RWPE2 (cell line): Measurements from ENCODE around the gene SOD3.

Source experiments
- ATAC-seq: fragments of 200-7000 bp; cut with Tn5 transposase; 3 replicates; pipeline ENCODE4 v1.9.1; 2021; ENCODE audit warnings: low read depth
- DNase-seq: peaks from one replicate; pipeline ENCODE4 v3.0.0-alpha.2; 2020; ENCODE audit warnings: low spot score
- H3K27ac ChIP-seq: fragments of 450-650 bp; 2 replicates; pipeline ENCODE4 v1.5.1; 2017; ENCODE audit warnings: mild to moderate bottlenecking; ENCODE audit not compliant: poor library complexity, severe bottlenecking
- H3K27me3 ChIP-seq: fragments of 250-450 bp; sonication (Bioruptor Pico); 2 replicates; pipeline ENCODE4 v1.5.1; 2021; ENCODE audit warnings: mild to moderate bottlenecking, moderate library complexity; ENCODE audit not compliant: insufficient read depth, poor library complexity, severe bottlenecking
- H3K36me3 ChIP-seq: fragments of 250-450 bp; sonication (Bioruptor Pico); 2 replicates; pipeline ENCODE4 v1.5.1; 2020; ENCODE audit warnings: low read depth, mild to moderate bottlenecking, moderate library complexity
- H3K4me1 ChIP-seq: fragments of 250-450 bp; sonication (Bioruptor Pico); 2 replicates; pipeline ENCODE4 v1.5.1; 2021; ENCODE audit warnings: mild to moderate bottlenecking, moderate library complexity; ENCODE audit not compliant: insufficient read depth, poor library complexity, severe bottlenecking
- H3K4me3 ChIP-seq: fragments of 250-450 bp; sonication (Bioruptor Pico); 2 replicates; pipeline ENCODE4 v1.5.1; 2021; ENCODE audit warnings: mild to moderate bottlenecking, moderate library complexity; ENCODE audit not compliant: severe bottlenecking
- H3K9me3 ChIP-seq: fragments of 250-450 bp; sonication (Bioruptor Pico); 2 replicates; pipeline ENCODE4 v1.5.1; 2021; ENCODE audit warnings: mild to moderate bottlenecking, moderate library complexity; ENCODE audit not compliant: severe bottlenecking
- TF ChIP-seq, protein P1 (sequence below): fragments of 450-650 bp; IDR thresholded peaks from one replicate; pipeline ENCODE4 v1.5.1; 2017; ENCODE audit warnings: mild to moderate bottlenecking, moderate library complexity; ENCODE audit not compliant: poor library complexity, severe bottlenecking

The SOD3 gene, protein sequence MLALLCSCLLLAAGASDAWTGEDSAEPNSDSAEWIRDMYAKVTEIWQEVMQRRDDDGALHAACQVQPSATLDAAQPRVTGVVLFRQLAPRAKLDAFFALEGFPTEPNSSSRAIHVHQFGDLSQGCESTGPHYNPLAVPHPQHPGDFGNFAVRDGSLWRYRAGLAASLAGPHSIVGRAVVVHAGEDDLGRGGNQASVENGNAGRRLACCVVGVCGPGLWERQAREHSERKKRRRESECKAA

DNA sequence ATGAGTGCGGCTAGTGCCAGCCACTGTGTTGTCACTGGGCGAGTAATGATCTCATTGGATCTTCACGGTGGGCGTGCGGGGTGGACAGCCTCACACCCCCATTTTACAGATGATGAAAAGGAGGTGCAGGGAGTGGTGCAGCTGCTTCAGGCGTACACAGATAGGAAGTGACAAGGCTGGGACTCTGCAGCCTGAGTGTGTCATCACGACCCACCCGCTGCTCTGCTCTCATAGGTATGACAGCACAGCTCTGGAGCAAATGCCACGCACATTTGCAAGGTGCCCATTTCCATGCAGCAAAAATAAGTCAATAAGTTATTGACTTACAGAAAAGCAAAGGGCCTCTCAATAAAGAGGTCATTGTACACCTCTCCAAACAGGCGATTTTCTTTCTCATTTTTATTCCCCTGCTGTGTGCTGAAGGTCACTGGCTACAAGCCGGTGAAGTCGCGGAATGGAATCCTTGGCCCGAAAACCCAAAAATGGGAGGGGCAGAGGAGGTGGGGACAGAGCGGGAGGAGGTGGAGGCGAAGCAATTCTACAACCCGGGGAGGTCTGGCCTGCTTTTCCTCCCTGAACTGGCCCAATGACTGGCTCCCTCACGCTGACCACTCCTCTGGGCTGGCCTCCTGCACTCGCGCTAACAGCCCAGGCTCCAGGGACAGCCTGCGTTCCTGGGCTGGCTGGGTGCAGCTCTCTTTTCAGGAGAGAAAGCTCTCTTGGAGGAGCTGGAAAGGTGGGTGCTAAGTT lies at the start of gene SOD3:
TSS of gene SOD3 (plus strand) at position 658 of the 750 bp plus-strand sequence. CDS start 3,949 bp downstream, outside the sequence.
- H3K27ac ChIP-seq = no peak within 1 kb of the TSS
- H3K4me3 ChIP-seq = no peak within 1 kb of the TSS
- H3K9me3 ChIP-seq = no peaks in the 10 kb centered on the region
- ATAC-seq (peak; percentile 37; the same call in 2 of the 3 replicates), DNase-seq (no peak)
- H3K36me3 ChIP-seq = no peaks in the 10 kb centered on the region
- H3K27me3 ChIP-seq = no peaks in the 10 kb centered on the region
- H3K4me1 ChIP-seq = no peaks in the 10 kb centered on the region
- TF ChIP-seq, protein P1, sequence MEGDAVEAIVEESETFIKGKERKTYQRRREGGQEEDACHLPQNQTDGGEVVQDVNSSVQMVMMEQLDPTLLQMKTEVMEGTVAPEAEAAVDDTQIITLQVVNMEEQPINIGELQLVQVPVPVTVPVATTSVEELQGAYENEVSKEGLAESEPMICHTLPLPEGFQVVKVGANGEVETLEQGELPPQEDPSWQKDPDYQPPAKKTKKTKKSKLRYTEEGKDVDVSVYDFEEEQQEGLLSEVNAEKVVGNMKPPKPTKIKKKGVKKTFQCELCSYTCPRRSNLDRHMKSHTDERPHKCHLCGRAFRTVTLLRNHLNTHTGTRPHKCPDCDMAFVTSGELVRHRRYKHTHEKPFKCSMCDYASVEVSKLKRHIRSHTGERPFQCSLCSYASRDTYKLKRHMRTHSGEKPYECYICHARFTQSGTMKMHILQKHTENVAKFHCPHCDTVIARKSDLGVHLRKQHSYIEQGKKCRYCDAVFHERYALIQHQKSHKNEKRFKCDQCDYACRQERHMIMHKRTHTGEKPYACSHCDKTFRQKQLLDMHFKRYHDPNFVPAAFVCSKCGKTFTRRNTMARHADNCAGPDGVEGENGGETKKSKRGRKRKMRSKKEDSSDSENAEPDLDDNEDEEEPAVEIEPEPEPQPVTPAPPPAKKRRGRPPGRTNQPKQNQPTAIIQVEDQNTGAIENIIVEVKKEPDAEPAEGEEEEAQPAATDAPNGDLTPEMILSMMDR = no peak

DNA sequence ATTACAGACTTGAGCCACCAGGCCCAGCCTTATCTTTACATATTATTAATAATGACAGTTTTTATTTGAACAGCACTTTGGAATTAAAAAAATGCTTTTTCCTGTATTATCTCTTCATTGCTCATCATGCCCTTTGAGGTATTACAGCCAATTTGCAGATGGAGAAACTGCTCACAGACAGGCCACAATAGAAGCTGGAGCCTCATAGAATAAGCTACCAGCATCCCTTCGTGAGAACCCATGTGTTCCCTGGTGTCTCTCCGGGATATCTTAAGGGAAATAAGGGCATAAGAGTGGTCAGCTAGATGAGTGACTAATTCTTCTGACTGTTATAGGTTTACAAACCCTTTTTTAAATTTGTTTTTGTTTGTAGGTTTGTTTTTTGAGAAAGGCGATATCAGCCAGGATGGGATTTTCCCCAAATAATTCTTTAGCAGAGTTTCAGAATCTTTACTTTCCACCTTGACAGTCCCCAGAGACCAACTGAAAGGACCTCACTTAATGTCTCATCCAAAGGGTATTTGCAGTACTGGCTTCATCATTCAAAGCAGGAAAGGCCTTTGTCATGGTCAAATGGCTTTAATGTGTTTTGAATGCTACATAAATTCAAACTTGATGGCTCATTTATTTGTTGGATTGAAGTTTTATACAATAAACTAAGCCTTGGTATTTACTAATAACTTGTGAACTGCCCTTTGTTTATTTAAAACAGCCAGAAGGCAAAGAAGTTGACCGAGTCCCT lies 48.0 kb upstream of the SOD3 start:
- DNase-seq (no peak), ATAC-seq (no peak)
- H3K4me3 ChIP-seq = no peak overlapping the region
- H3K9me3 ChIP-seq = no peaks in the 10 kb centered on the region
- H3K36me3 ChIP-seq = no peaks in the 10 kb centered on the region
- TF ChIP-seq, protein P1 = no peak
- no peaks in the 10 kb centered on the region for H3K4me1 ChIP-seq
- H3K27ac ChIP-seq = no peak overlapping the region
- H3K27me3 ChIP-seq = no peaks in the 10 kb centered on the region

DNA sequence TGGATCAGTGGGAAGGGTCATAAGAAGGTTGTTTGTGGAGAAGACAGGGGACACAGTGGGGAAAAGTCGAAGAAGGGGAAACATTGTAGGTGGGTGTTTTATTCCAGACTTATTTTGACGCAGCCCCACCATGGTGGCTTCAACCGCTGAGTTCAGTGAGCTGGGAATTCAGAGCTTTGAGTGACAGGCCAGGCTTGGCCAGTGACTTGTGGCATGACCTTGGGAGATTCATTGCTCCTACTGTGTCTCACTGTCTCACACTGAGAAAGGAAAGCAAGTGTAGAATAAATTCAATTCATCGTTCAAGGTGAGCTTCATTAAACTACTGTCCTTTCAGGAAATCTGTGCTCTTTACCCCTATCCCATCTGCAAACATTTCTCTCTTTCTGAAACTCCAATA lies 47.4 kb upstream of the SOD3 start:
- Histone ChIP-seq H3K27ac (no peak overlapping the region), H3K4me1 (no peaks in the 10 kb centered on the region), H3K36me3 (no peaks in the 10 kb centered on the region), H3K4me3 (no peak overlapping the region), H3K27me3 (no peaks in the 10 kb centered on the region), H3K9me3 (no peaks in the 10 kb centered on the region)
- TF ChIP-seq, protein P1 = no peak
- DNase-seq = no peak
- ATAC-seq = no peak

DNA sequence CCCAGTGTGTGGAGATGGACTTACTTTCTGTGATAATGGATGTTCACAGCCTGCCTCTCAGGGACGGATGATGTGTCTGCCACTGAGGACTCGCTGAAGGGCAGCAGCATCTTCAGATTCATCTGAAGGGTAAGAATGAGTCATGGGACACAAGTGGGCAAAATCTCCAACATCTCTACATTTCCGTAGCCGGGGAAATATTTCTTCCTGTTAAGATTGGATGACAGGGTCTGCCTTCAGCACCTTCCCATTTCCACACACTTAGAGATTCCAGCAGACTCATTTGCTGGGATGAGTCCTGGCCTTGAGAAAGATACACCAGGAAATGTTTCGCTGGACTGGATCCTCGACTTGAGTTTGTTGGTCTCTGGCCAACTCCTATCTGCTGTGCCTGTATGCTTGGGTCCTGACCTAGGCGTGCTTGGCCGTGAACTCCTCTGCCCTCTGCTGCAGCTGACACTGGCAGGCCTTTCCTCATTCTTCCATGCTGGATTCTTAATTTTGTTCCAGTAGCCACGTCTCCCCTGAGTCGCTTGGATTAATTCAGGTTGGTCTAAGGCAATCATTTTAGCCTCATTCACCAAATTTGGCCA lies 46.5 kb upstream of the SOD3 start:
- no peak overlapping the region for H3K27ac ChIP-seq
- peaks cover 5% of the 10 kb centered on the region for H3K4me1 ChIP-seq
- H3K4me3 ChIP-seq = no peak overlapping the region
- ATAC-seq = no peak
- no peaks in the 10 kb centered on the region for H3K36me3 ChIP-seq
- no peak for DNase-seq
- TF ChIP-seq, protein P1 = no peak
- no peaks in the 10 kb centered on the region for H3K9me3 ChIP-seq
- H3K27me3 ChIP-seq = no peaks in the 10 kb centered on the region
